HEK293 (cell line): ENCODE measurements around the gene PRRT1B.

ENCODE experiments used
- HOXA7 ChIP-seq: sonication (generic); formaldehyde crosslinking; IDR thresholded peaks from 2 replicates; pipeline ENCODE4 v1.8.1; 2022; ENCODE audit warnings: missing genetic modification reagents, borderline replicate concordance
- MYNN ChIP-seq: fragments of 450-650 bp; formaldehyde crosslinking; IDR thresholded peaks from 2 replicates; pipeline ENCODE4 v1.5.1; 2016; ENCODE audit warnings: missing biosample characterization, missing genetic modification characterization, borderline replicate concordance
- PRDM10 ChIP-seq: fragments of 450-650 bp; formaldehyde crosslinking; IDR thresholded peaks from 2 replicates; pipeline ENCODE4 v1.5.1; 2016; ENCODE audit warnings: missing biosample characterization, missing genetic modification characterization
- PRDM6 ChIP-seq: fragments of 450-650 bp; formaldehyde crosslinking; IDR thresholded peaks from 2 replicates; pipeline ENCODE4 v1.5.1; 2017; ENCODE audit warnings: missing biosample characterization, missing genetic modification characterization
- TCF7L2 ChIP-seq: IDR thresholded peaks from 2 replicates; pipeline ENCODE4 v1.6.1; 2011; ENCODE audit warnings: low read depth, mild to moderate bottlenecking, inconsistent platforms, low read length, moderate library complexity, borderline replicate concordance
- YY2 ChIP-seq: fragments of 450-650 bp; formaldehyde crosslinking; IDR thresholded peaks from 2 replicates; pipeline ENCODE4 v1.5.1; 2016; ENCODE audit warnings: missing biosample characterization, missing genetic modification characterization
- ZBTB49 ChIP-seq: fragments of 450-650 bp; formaldehyde crosslinking; IDR thresholded peaks from 2 replicates; pipeline ENCODE4 v1.5.1; 2016; ENCODE audit warnings: missing biosample characterization, missing genetic modification characterization, low read depth
- ZNF157 ChIP-seq: fragments of 450-650 bp; formaldehyde crosslinking; IDR thresholded peaks from 2 replicates; pipeline ENCODE4 v1.5.1; 2016; ENCODE audit warnings: missing biosample characterization, missing genetic modification characterization
- ZNF266 ChIP-seq: fragments of 450-650 bp; formaldehyde crosslinking; IDR thresholded peaks from 2 replicates; pipeline ENCODE4 v1.5.1; 2016; ENCODE audit warnings: missing biosample characterization, missing genetic modification characterization, low read depth
- TF ChIP-seq, protein P1 (sequence below): fragments of 450-650 bp; formaldehyde crosslinking; IDR thresholded peaks from 2 replicates; pipeline ENCODE4 v1.5.1; 2017; ENCODE audit warnings: missing biosample characterization, missing genetic modification characterization
- TF ChIP-seq, protein P2 (sequence below): fragments of 450-650 bp; formaldehyde crosslinking; IDR thresholded peaks from 2 replicates; pipeline ENCODE4 v1.5.1; 2016; ENCODE audit warnings: missing biosample characterization, missing genetic modification characterization
- TF ChIP-seq, protein P3 (sequence below): sonication (generic); formaldehyde crosslinking; IDR thresholded peaks from 2 replicates; pipeline ENCODE4 v1.8.1; 2022; ENCODE audit warnings: mild to moderate bottlenecking, moderate library complexity, missing genetic modification reagents

GRCh38 chr9:131534721-131535237 lies 10.5 kb upstream of the PRRT1B start:
- TF ChIP-seq ZBTB49 (tag by site-specific recombination), result no peak
- TF ChIP-seq, protein P1, sequence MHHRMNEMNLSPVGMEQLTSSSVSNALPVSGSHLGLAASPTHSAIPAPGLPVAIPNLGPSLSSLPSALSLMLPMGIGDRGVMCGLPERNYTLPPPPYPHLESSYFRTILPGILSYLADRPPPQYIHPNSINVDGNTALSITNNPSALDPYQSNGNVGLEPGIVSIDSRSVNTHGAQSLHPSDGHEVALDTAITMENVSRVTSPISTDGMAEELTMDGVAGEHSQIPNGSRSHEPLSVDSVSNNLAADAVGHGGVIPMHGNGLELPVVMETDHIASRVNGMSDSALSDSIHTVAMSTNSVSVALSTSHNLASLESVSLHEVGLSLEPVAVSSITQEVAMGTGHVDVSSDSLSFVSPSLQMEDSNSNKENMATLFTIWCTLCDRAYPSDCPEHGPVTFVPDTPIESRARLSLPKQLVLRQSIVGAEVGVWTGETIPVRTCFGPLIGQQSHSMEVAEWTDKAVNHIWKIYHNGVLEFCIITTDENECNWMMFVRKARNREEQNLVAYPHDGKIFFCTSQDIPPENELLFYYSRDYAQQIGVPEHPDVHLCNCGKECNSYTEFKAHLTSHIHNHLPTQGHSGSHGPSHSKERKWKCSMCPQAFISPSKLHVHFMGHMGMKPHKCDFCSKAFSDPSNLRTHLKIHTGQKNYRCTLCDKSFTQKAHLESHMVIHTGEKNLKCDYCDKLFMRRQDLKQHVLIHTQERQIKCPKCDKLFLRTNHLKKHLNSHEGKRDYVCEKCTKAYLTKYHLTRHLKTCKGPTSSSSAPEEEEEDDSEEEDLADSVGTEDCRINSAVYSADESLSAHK (tag by site-specific recombination), result no peak
- no peak for TF ChIP-seq PRDM6 (tag by site-specific recombination)
- TF ChIP-seq ZNF266, result no peak
- no peak for TF ChIP-seq HOXA7 (CRISPR knock-in tag)
- TF ChIP-seq MYNN, result no peak
- TF ChIP-seq, protein P2, sequence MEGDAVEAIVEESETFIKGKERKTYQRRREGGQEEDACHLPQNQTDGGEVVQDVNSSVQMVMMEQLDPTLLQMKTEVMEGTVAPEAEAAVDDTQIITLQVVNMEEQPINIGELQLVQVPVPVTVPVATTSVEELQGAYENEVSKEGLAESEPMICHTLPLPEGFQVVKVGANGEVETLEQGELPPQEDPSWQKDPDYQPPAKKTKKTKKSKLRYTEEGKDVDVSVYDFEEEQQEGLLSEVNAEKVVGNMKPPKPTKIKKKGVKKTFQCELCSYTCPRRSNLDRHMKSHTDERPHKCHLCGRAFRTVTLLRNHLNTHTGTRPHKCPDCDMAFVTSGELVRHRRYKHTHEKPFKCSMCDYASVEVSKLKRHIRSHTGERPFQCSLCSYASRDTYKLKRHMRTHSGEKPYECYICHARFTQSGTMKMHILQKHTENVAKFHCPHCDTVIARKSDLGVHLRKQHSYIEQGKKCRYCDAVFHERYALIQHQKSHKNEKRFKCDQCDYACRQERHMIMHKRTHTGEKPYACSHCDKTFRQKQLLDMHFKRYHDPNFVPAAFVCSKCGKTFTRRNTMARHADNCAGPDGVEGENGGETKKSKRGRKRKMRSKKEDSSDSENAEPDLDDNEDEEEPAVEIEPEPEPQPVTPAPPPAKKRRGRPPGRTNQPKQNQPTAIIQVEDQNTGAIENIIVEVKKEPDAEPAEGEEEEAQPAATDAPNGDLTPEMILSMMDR (tag by site-specific recombination), result no peak
- TF ChIP-seq TCF7L2, result no peak
- no peak for TF ChIP-seq PRDM10 (tag by site-specific recombination)
- TF ChIP-seq YY2, result no peak
- TF ChIP-seq ZNF157, result no peak
- TF ChIP-seq, protein P3, sequence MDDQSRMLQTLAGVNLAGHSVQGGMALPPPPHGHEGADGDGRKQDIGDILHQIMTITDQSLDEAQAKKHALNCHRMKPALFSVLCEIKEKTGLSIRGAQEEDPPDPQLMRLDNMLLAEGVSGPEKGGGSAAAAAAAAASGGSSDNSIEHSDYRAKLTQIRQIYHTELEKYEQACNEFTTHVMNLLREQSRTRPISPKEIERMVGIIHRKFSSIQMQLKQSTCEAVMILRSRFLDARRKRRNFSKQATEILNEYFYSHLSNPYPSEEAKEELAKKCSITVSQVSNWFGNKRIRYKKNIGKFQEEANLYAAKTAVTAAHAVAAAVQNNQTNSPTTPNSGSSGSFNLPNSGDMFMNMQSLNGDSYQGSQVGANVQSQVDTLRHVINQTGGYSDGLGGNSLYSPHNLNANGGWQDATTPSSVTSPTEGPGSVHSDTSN (CRISPR knock-in tag), result no peak
